Panc1 (cell line): ENCODE measurements around the gene C5orf58.

Experiments used
- CTCF ChIP-seq: fragments of 450-650 bp; IDR thresholded peaks from 2 replicates; pipeline ENCODE4 v1.5.1; 2017; ENCODE audit warnings: mild to moderate bottlenecking
- POLR2AphosphoS5 ChIP-seq: IDR thresholded peaks from 2 replicates; pipeline ENCODE4 v1.6.1; 2012; ENCODE audit warnings: mild to moderate bottlenecking, low read depth, low read length, moderate library complexity

- no peak for TF ChIP-seq CTCF
- no peak for TF ChIP-seq POLR2AphosphoS5
Observed at GRCh38 chr5:170186156-170186555, 46.6 kb upstream of the C5orf58 start.
